Keratinocyte (primary cell): Measurements from ENCODE around the gene GOLGA8A. TPM values are rescaled to one million over a fixed set of nuclear protein-coding genes. Genes with fewer than 3 reads are reported as not detected.

Source experiments
- DNase-seq: peaks from one replicate; pipeline ENCODE4 v3.0.0-alpha.2; 2011; ENCODE audit warnings: low read depth, missing footprints, low spot score
- FAIRE-seq: peaks from 2 replicates; lab custom pipeline; 2011; peaks lifted over from hg19 to GRCh38; lab: Jason Lieb, UNC
- H2AFZ ChIP-seq: 2 replicates; pipeline ENCODE4 v1.6.0; 2012; ENCODE audit warnings: low read length, control low read depth, inconsistent platforms; ENCODE audit not compliant: control insufficient read depth
- H3K27ac ChIP-seq: 2 replicates; pipeline ENCODE4 v1.5.1; 2011; ENCODE audit warnings: low read length; ENCODE audit not compliant: control insufficient read depth, insufficient read depth
- H3K27me3 ChIP-seq: 3 replicates; pipeline ENCODE4 v1.6.0; 2011; ENCODE audit warnings: low read length; ENCODE audit not compliant: control insufficient read depth, insufficient read depth; ENCODE audit errors: extremely low read depth
- H3K36me3 ChIP-seq, 2 experiments: 2 replicates in 1 of 2; 3 replicates in 1 of 2; pipeline ENCODE4 v1.5.1; 2011; ENCODE audit warnings: low read length in 2 of 2, mild to moderate bottlenecking in 1 of 2; ENCODE audit not compliant: control insufficient read depth in 2 of 2, insufficient read depth in 2 of 2; ENCODE audit errors: extremely low read depth in 1 of 2
- H3K4me1 ChIP-seq: 3 replicates; pipeline ENCODE4 v1.5.1; 2011; ENCODE audit warnings: low read length; ENCODE audit not compliant: control insufficient read depth, insufficient read depth; ENCODE audit errors: extremely low read depth
- H3K4me2 ChIP-seq: 3 replicates; pipeline ENCODE4 v1.6.0; 2011; ENCODE audit warnings: low read depth, low read length; ENCODE audit not compliant: control insufficient read depth, insufficient read depth; ENCODE audit errors: extremely low read depth
- H3K4me3 ChIP-seq, 3 experiments: fragments of 200-600 bp in 1 of 3; sonication (generic) in 1 of 3; 2 replicates in 2 of 3; 3 replicates in 1 of 3; pipeline ENCODE4 v1.5.1; 2011 to 2016; ENCODE audit warnings: low read length in 3 of 3, mild to moderate bottlenecking in 3 of 3, control low read depth in 2 of 3, inconsistent platforms in 1 of 3, low read depth in 1 of 3, mixed read lengths in 1 of 3, mixed run types in 1 of 3, moderate library complexity in 1 of 3; ENCODE audit not compliant: control insufficient read depth in 2 of 3, insufficient read depth in 2 of 3; ENCODE audit errors: extremely low read depth in 1 of 3
- H3K79me2 ChIP-seq: 2 replicates; pipeline ENCODE4 v1.6.0; 2012; ENCODE audit warnings: low read length; ENCODE audit not compliant: control insufficient read depth, insufficient read depth
- H3K9ac ChIP-seq: 3 replicates; pipeline ENCODE4 v1.6.0; 2011; ENCODE audit warnings: low read length; ENCODE audit not compliant: control insufficient read depth, insufficient read depth; ENCODE audit errors: extremely low read depth
- H3K9me1 ChIP-seq: 3 replicates; pipeline ENCODE4 v1.6.0; 2011; ENCODE audit warnings: low read length; ENCODE audit not compliant: control insufficient read depth, insufficient read depth; ENCODE audit errors: extremely low read depth
- H3K9me3 ChIP-seq: 2 replicates; pipeline ENCODE4 v1.5.1; 2012; ENCODE audit warnings: low read depth, low read length; ENCODE audit not compliant: control insufficient read depth
- H4K20me1 ChIP-seq: 3 replicates; pipeline ENCODE4 v1.6.0; 2011; ENCODE audit warnings: low read length; ENCODE audit not compliant: control insufficient read depth, insufficient read depth; ENCODE audit errors: extremely low read depth
- CTCF ChIP-seq, 3 experiments: IDR thresholded peaks in 1 of 3; conservative IDR thresholded peaks in 1 of 3; optimal IDR thresholded peaks in 1 of 3; 2 replicates in 2 of 3; 3 replicates in 1 of 3; pipeline versions ENCODE3 to v1.5.1; 2011; ENCODE audit warnings: low read length in 3 of 3, mild to moderate bottlenecking in 3 of 3, moderate library complexity in 2 of 3, control low read depth in 1 of 3, inconsistent platforms in 1 of 3; ENCODE audit not compliant: insufficient read depth in 2 of 3; ENCODE audit errors: extremely low read depth in 1 of 3
- EZH2 ChIP-seq: IDR thresholded peaks from one replicate; pipeline ENCODE4 v1.6.1; 2012; ENCODE audit warnings: inconsistent platforms, mild to moderate bottlenecking, low read length, moderate library complexity
- dilution Hi-C: fragments of 300-500 bp; cut with MboI; formaldehyde crosslinking; loops from one replicate; pipeline ENCODE4 v1.7.0; 2020; ENCODE audit warnings: low sequenced_read_pairs; ENCODE audit not compliant: extremely low pct_ligation_motif_present
- polyA minus RNA-seq, 3 experiments: library from RNA; depleted of rRNA, polyadenylated mRNA; stranded (reverse); fragments of >200 nt; gene quantifications; 1 replicate in 1 of 3; 2 replicates in 1 of 3; 3 replicates in 1 of 3; pipeline ENCODE4 v1.2.3, GENCODE V29; 2011
- polyA plus RNA-seq, 5 experiments: library from polyadenylated mRNA; depleted of rRNA in 3 of 5; stranded (reverse) in 3 of 5; stranded (forward) in 1 of 5; unstranded in 1 of 5; fragments of >200 nt; gene quantifications; 1 replicate in 1 of 5; 2 replicates in 3 of 5; 3 replicates in 1 of 5; pipeline versions ENCODE4 v1.2.1 to v1.2.3, GENCODE V29; 2011 to 2012; ENCODE audit warnings: missing spikeins in 2 of 5, low read depth in 1 of 5, low replicate concordance in 1 of 5

The GOLGA8A gene
- polyA plus RNA-seq (27.2 to 54.9 TPM (median 42.0 TPM) in 3 replicates), polyA minus RNA-seq (4.1 to 19.3 TPM (median 7.1 TPM) in 3 replicates)
- 86.5 TPM for polyA plus RNA-seq (2011; ENCODE audit: low read depth)
- polyA plus RNA-seq (2011; cell fraction: cytosol; rRNA removed), result 1.3 and 2.8 TPM in 2 replicates
- 350 and 354 TPM in 2 replicates for polyA plus RNA-seq (2011; cell fraction: nucleus; rRNA removed)
- polyA plus RNA-seq (2012; ENCODE audit: low replicate concordance), result 14.6 and 31.7 TPM in 2 replicates
- polyA minus RNA-seq (2011; cell fraction: cytosol; rRNA and poly(A)+ RNA removed), result 5.2 TPM
- 14.5 and 37.4 TPM in 2 replicates for polyA minus RNA-seq (2011; cell fraction: nucleus; rRNA and poly(A)+ RNA removed)

- TF ChIP-seq EZH2 (no peak), CTCF (optimal IDR thresholded peaks at IDR 0.05 in 1 of 3, IDR thresholded peaks at IDR 0.05 in 1 of 3, conservative IDR thresholded peaks at IDR 0.05 in 1 of 3; ENCODE audit: extremely low read depth in 1 of 3, insufficient read depth in 2 of 3, low read length in 3 of 3) (no peak)
- FAIRE-seq (no peak), DNase-seq (peak; percentile 41)
- peak within 1 kb of the TSS; percentile 47 to 84 (median 66) for H3K4me3 ChIP-seq
- peaks cover 19% of the 10 kb centered on the region for H3K79me2 ChIP-seq
- no peak within 1 kb of the TSS for H3K27ac ChIP-seq
- peak within 1 kb of the TSS; percentile 77 for H3K9ac ChIP-seq
- H3K9me1 ChIP-seq, result no peaks in the 10 kb centered on the region
- H2AFZ ChIP-seq, result peak within 1 kb of the TSS; percentile 69
- no peaks in the 10 kb centered on the region for H3K27me3 ChIP-seq
- peaks cover 1 to 5% of the 10 kb centered on the region in 2 experiments for H3K36me3 ChIP-seq
- H3K4me1 ChIP-seq, result peaks cover 12% of the 10 kb centered on the region
- H4K20me1 ChIP-seq, result no peaks in the 10 kb centered on the region
- dilution Hi-C loops, result no loop called here
- peak within 1 kb of the TSS; percentile 90 for H3K4me2 ChIP-seq
- H3K9me3 ChIP-seq, result no peaks in the 10 kb centered on the region
These were observed at the start of gene GOLGA8A for GRCh38 chr15:34437687-34438086. GOLGA8A (minus strand) TSS chr15:34437808; CDS start chr15:34389691, 48,117 bp downstream.

- Histone ChIP-seq H3K9me1 (no peaks in the 10 kb centered on the region), H3K4me2 (no peak overlapping the region), H3K79me2 (no peaks in the 10 kb centered on the region), H3K27me3 (peaks cover 17% of the 10 kb centered on the region), H4K20me1 (no peaks in the 10 kb centered on the region), H3K9ac (no peak overlapping the region), H3K36me3 (no peaks in the 10 kb centered on the region), H3K27ac (no peak overlapping the region), H2AFZ (no peak overlapping the region), H3K4me3 (no peak overlapping the region), H3K4me1 (no peaks in the 10 kb centered on the region), H3K9me3 (no peaks in the 10 kb centered on the region)
- DNase-seq, result no peak
- dilution Hi-C loops, result no loop called here
- no peak for TF ChIP-seq EZH2
- no peak for TF ChIP-seq CTCF (optimal IDR thresholded peaks at IDR 0.05 in 1 of 3, IDR thresholded peaks at IDR 0.05 in 1 of 3, conservative IDR thresholded peaks at IDR 0.05 in 1 of 3; ENCODE audit: extremely low read depth in 1 of 3, insufficient read depth in 2 of 3, low read length in 3 of 3)
- FAIRE-seq, result no peak
These were observed 46.0 kb upstream of the GOLGA8A start for GRCh38 chr15:34483644-34484043.
